Panc1 (cell line): Measurements from ENCODE around the gene PDZD2. TPM values are rescaled to one million over a fixed set of nuclear protein-coding genes. Genes with fewer than 3 reads are reported as not detected.

Experiments used
- ATAC-seq: fragments of 200-7000 bp; cut with Tn5 transposase; 2 replicates; pipeline ENCODE4 v1.9.1; 2020; ENCODE audit warnings: mild to moderate bottlenecking, moderate library complexity
- BruUV-seq: library from RNA; stranded (reverse); fragments of 400-500 nt; replicated peaks from 2 replicates; lab custom pipeline; 2021; lab: Mats Ljungman, UMichigan
- CTCF ChIA-PET: fragments of 300-600 bp; sonication (Branson Sonifier 250); formaldehyde crosslinking; loops from one replicate; lab custom pipeline; 2022; ENCODE audit warnings: antibody characterized with exemption; lab: Charles Lee
- POLR2A ChIA-PET: fragments of 300-600 bp; sonication (Branson Sonifier 250); formaldehyde crosslinking; loops from one replicate; lab custom pipeline; 2022; ENCODE audit warnings: antibody characterized with exemption; lab: Charles Lee
- DNase-seq: peaks from one replicate; pipeline ENCODE4 v3.0.0-alpha.2; 2010; ENCODE audit warnings: low read depth, low spot score
- H3K27ac ChIP-seq: 2 replicates; pipeline ENCODE4 v1.5.1; 2011; ENCODE audit warnings: mild to moderate bottlenecking, low read length, inconsistent platforms
- H3K27me3 ChIP-seq: fragments of 200-500 bp; sonication (Bioruptor generic); 2 replicates; pipeline ENCODE4 v1.6.0; 2014; ENCODE audit warnings: low read length, inconsistent platforms; ENCODE audit not compliant: control insufficient read depth, insufficient read depth
- H3K36me3 ChIP-seq: fragments of 200-500 bp; sonication (Bioruptor generic); 2 replicates; pipeline ENCODE4 v1.5.1; 2014; ENCODE audit warnings: inconsistent platforms, mild to moderate bottlenecking, low read length, moderate library complexity; ENCODE audit not compliant: control insufficient read depth, insufficient read depth
- H3K4me1 ChIP-seq: 2 replicates; pipeline ENCODE4 v1.5.1; 2011; ENCODE audit warnings: inconsistent platforms, mild to moderate bottlenecking, low read length, moderate library complexity; ENCODE audit not compliant: control insufficient read depth, insufficient read depth
- H3K4me3 ChIP-seq, 2 experiments: 2 replicates each; pipeline ENCODE4 v1.5.1; 2011 to 2012; ENCODE audit warnings: low read depth in 2 of 2, low read length in 2 of 2, mild to moderate bottlenecking in 2 of 2, inconsistent platforms in 1 of 2, moderate library complexity in 1 of 2
- H3K9me3 ChIP-seq: fragments of 200-500 bp; sonication (Bioruptor generic); 2 replicates; pipeline ENCODE4 v1.5.1; 2014; ENCODE audit warnings: low read depth, mild to moderate bottlenecking, inconsistent platforms, low read length, moderate library complexity; ENCODE audit not compliant: control insufficient read depth, insufficient read depth
- POLR2AphosphoS5 ChIP-seq: IDR thresholded peaks from 2 replicates; pipeline ENCODE4 v1.6.1; 2012; ENCODE audit warnings: mild to moderate bottlenecking, low read depth, low read length, moderate library complexity
- SIN3A ChIP-seq: IDR thresholded peaks from 2 replicates; pipeline ENCODE4 v1.6.1; 2012; ENCODE audit warnings: low read depth, mild to moderate bottlenecking, low read length, moderate library complexity, borderline replicate concordance; ENCODE audit not compliant: insufficient read depth
- TCF7L2 ChIP-seq: IDR thresholded peaks from 2 replicates; pipeline ENCODE4 v1.6.1; 2011; ENCODE audit warnings: mild to moderate bottlenecking, low read depth, low read length, inconsistent platforms
- in situ Hi-C: cut with HindIII; loops from 2 replicates; pipeline ENCODE4 v1.10.0; 2016; ENCODE audit warnings: low sequenced_read_pairs, low pct_unique_long_range_greater_than_20kb
- intact Hi-C: fragments of 100-400 bp; cut with micrococcal nuclease; formaldehyde crosslinking; loops from one replicate; pipeline ENCODE4 v1.10.0; 2022; ENCODE audit not compliant: unreplicated experiment
- total RNA-seq: library from RNA; stranded (reverse); gene quantifications from one replicate; pipeline ENCODE4 v1.2.1, GENCODE V29; 2021; ENCODE audit not compliant: unreplicated experiment
- TF ChIP-seq, protein P1 (sequence below): fragments of 450-650 bp; IDR thresholded peaks from 2 replicates; pipeline ENCODE4 v1.5.1; 2017; ENCODE audit warnings: mild to moderate bottlenecking
- TF ChIP-seq, protein P2 (sequence below), 2 experiments: IDR thresholded peaks; 2 replicates each; pipeline ENCODE4 v1.6.1; 2011 to 2012; ENCODE audit warnings: low read depth in 2 of 2, control low read depth in 1 of 2, low read length in 1 of 2, mild to moderate bottlenecking in 1 of 2, moderate library complexity in 1 of 2; ENCODE audit not compliant: insufficient read depth in 1 of 2

PDZD2 gene
- total RNA-seq, 1 experiment from 2014 or later: 0.10 TPM

- TF ChIP-seq SIN3A (no peak), POLR2AphosphoS5 (no peak), TCF7L2 (no peak)
- TF ChIP-seq, protein P1, sequence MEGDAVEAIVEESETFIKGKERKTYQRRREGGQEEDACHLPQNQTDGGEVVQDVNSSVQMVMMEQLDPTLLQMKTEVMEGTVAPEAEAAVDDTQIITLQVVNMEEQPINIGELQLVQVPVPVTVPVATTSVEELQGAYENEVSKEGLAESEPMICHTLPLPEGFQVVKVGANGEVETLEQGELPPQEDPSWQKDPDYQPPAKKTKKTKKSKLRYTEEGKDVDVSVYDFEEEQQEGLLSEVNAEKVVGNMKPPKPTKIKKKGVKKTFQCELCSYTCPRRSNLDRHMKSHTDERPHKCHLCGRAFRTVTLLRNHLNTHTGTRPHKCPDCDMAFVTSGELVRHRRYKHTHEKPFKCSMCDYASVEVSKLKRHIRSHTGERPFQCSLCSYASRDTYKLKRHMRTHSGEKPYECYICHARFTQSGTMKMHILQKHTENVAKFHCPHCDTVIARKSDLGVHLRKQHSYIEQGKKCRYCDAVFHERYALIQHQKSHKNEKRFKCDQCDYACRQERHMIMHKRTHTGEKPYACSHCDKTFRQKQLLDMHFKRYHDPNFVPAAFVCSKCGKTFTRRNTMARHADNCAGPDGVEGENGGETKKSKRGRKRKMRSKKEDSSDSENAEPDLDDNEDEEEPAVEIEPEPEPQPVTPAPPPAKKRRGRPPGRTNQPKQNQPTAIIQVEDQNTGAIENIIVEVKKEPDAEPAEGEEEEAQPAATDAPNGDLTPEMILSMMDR: no peak
- TF ChIP-seq, protein P2, sequence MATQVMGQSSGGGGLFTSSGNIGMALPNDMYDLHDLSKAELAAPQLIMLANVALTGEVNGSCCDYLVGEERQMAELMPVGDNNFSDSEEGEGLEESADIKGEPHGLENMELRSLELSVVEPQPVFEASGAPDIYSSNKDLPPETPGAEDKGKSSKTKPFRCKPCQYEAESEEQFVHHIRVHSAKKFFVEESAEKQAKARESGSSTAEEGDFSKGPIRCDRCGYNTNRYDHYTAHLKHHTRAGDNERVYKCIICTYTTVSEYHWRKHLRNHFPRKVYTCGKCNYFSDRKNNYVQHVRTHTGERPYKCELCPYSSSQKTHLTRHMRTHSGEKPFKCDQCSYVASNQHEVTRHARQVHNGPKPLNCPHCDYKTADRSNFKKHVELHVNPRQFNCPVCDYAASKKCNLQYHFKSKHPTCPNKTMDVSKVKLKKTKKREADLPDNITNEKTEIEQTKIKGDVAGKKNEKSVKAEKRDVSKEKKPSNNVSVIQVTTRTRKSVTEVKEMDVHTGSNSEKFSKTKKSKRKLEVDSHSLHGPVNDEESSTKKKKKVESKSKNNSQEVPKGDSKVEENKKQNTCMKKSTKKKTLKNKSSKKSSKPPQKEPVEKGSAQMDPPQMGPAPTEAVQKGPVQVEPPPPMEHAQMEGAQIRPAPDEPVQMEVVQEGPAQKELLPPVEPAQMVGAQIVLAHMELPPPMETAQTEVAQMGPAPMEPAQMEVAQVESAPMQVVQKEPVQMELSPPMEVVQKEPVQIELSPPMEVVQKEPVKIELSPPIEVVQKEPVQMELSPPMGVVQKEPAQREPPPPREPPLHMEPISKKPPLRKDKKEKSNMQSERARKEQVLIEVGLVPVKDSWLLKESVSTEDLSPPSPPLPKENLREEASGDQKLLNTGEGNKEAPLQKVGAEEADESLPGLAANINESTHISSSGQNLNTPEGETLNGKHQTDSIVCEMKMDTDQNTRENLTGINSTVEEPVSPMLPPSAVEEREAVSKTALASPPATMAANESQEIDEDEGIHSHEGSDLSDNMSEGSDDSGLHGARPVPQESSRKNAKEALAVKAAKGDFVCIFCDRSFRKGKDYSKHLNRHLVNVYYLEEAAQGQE (IDR thresholded peaks at IDR 0.05; ENCODE audit: insufficient read depth in 1 of 2, low read depth in 2 of 2, low read length in 1 of 2): no peak
- peaks cover 24% of the 10 kb centered on the region for H3K36me3 ChIP-seq
- no peak overlapping the region for H3K4me3 ChIP-seq
- H3K27me3 ChIP-seq: no peaks in the 10 kb centered on the region
- DNase-seq: no peak
- no peak overlapping the region for H3K27ac ChIP-seq
- no TSS peak for BruUV-seq
- POLR2A ChIA-PET: no interaction called here
- H3K9me3 ChIP-seq: no peaks in the 10 kb centered on the region
- in situ Hi-C loops: no loop called here
- CTCF ChIA-PET: interaction anchor here (0.5 kb wide), 1 partner anchor 244 kb away, joined by 5 read pairs; no protein-coding TSS in a partner anchor
- H3K4me1 ChIP-seq: no peaks in the 10 kb centered on the region
- intact Hi-C loops: no loop called here
- no peak for ATAC-seq
These were observed 470.3 kb downstream of the PDZD2 start for GRCh38 chr5:32109236-32109635.

DNA sequence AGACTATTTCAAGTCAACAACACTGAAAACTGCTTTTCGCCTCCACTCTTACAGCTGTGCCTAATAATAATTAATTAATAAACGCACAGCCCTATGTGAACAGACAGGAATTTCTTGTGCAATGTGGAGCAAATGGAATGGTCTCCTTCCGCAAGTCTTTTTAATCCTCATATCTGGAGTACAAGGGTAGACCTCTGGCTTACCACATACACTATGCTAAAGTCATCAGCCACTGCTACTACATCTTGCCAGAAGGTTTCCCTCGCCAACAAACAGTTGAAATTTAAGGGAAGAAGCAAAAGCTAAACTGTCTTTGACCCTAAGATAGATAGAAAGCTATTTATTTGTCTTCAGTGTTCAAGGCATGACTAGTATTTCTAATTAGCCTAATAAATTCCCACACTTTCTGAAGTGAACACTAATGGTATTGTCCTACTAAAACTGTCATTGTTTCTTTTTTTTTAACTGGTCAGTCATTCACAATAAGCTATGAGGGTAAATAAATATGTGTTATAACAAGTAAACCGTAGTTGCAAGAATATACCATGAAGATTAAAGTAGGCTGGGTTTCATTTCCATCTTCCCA is 471.3 kb downstream of the PDZD2 start:
- CTCF ChIA-PET: no interaction called here
- no TSS peak for BruUV-seq
- Histone ChIP-seq H3K4me1 (no peaks in the 10 kb centered on the region), H3K4me3 (no peak overlapping the region), H3K27me3 (no peaks in the 10 kb centered on the region), H3K9me3 (no peaks in the 10 kb centered on the region), H3K36me3 (peaks cover 22% of the 10 kb centered on the region), H3K27ac (no peak overlapping the region)
- TF ChIP-seq, protein P1: no peak
- TF ChIP-seq POLR2AphosphoS5 (no peak), TCF7L2 (no peak), SIN3A (no peak)
- TF ChIP-seq, protein P2 (IDR thresholded peaks at IDR 0.05; ENCODE audit: insufficient read depth in 1 of 2, low read depth in 2 of 2, low read length in 1 of 2): no peak
- DNase-seq: no peak
- intact Hi-C loops (no loop called here), in situ Hi-C loops (no loop called here)
- ATAC-seq: no peak
- POLR2A ChIA-PET: no interaction called here
